LoVo (cell line): Measurements from ENCODE around the gene CTIF.

ENCODE experiments used
- DNase-seq: peaks from one replicate; pipeline ENCODE4 v3.0.0-alpha.2; 2016; ENCODE audit warnings: low spot score

The CTIF gene

GRCh38 chr18:48575658-48576456, 37.0 kb downstream of the CTIF start:
- no peak for DNase-seq

GRCh38 chr18:48576457-48576771, 37.6 kb downstream of the CTIF start:
- DNase-seq, result no peak

- DNase-seq, result no peak
Measured at GRCh38 chr18:48577478-48578190, 38.8 kb downstream of the CTIF start.

GRCh38 chr18:48578289-48578688, 39.5 kb downstream of the CTIF start:
- no peak for DNase-seq

GRCh38 chr18:48580066-48580465, 41.2 kb downstream of the CTIF start:
- no peak for DNase-seq

- DNase-seq, result no peak
Measured at GRCh38 chr18:48580782-48581181, 42.0 kb downstream of the CTIF start.

GRCh38 chr18:48581206-48581605, 42.4 kb downstream of the CTIF start:
- DNase-seq, result no peak

GRCh38 chr18:48581941-48582340, 43.1 kb downstream of the CTIF start:
- no peak for DNase-seq

GRCh38 chr18:48582946-48583345, 44.1 kb downstream of the CTIF start:
- no peak for DNase-seq

GRCh38 chr18:48583573-48583972, 44.7 kb downstream of the CTIF start:
- no peak for DNase-seq

- DNase-seq, result no peak
Measured at GRCh38 chr18:48589797-48590519, 51.1 kb downstream of the CTIF start.

- DNase-seq, result peak; percentile 54
Measured at GRCh38 chr18:48590678-48591077, 51.8 kb downstream of the CTIF start.

GRCh38 chr18:48592540-48593171, 53.8 kb downstream of the CTIF start:
- DNase-seq, result no peak

GRCh38 chr18:48594471-48595094, 55.8 kb downstream of the CTIF start:
- no peak for DNase-seq

GRCh38 chr18:48595703-48596218, 56.9 kb downstream of the CTIF start:
- DNase-seq, result no peak

GRCh38 chr18:48597110-48597509, 58.3 kb downstream of the CTIF start:
- DNase-seq, result no peak

GRCh38 chr18:48597671-48598070, 58.8 kb downstream of the CTIF start:
- no peak for DNase-seq

- no peak for DNase-seq
Measured at GRCh38 chr18:48599391-48599790, 60.6 kb downstream of the CTIF start.

GRCh38 chr18:48600046-48600445, 61.2 kb downstream of the CTIF start:
- no peak for DNase-seq

- no peak for DNase-seq
Measured at GRCh38 chr18:48600456-48601090, 61.7 kb downstream of the CTIF start.

- DNase-seq, result no peak
Measured at GRCh38 chr18:48601343-48601742, 62.5 kb downstream of the CTIF start.
